CD4-positive, alpha-beta T cell (primary cell): ENCODE measurements around the gene NAT10. TPM values are rescaled to one million over a fixed set of nuclear protein-coding genes. Genes with fewer than 3 reads are reported as not detected.

Source experiments
- ATAC-seq: fragments of 200-7000 bp; cut with Tn5 transposase; one replicate; pipeline ENCODE4 v1.10.0; 2022; ENCODE audit warnings: mild to moderate bottlenecking; ENCODE audit not compliant: poor library complexity
- CTCF ChIA-PET: fragments of 350-600 bp; sonication (Branson Sonifier 250); formaldehyde crosslinking; loops from one replicate; lab custom pipeline; 2021; ENCODE audit warnings: antibody characterized with exemption, inconsistent platforms; lab: Charles Lee
- POLR2A ChIA-PET: fragments of 350-600 bp; sonication (Branson Sonifier 250); formaldehyde crosslinking; loops from one replicate; lab custom pipeline; 2021; ENCODE audit warnings: antibody characterized with exemption, inconsistent platforms; lab: Charles Lee
- DNase-seq, 14 experiments: peaks; one replicate each; pipeline ENCODE4 v3.0.0-alpha.2; 2013 to 2020; ENCODE audit warnings: mixed read lengths in 2 of 14
- H3K27ac ChIP-seq, 2 donors: one replicate each; pipeline versions ENCODE4 v1.5.1 to v1.7.0; 2013; ENCODE audit warnings: low read length in 2 of 2, low read depth in 1 of 2, mild to moderate bottlenecking in 1 of 2
- H3K27me3 ChIP-seq, 2 experiments: 1 replicate in 1 of 2; 2 replicates in 1 of 2; pipeline versions ENCODE4 v1.6.1 to v1.7.0; 2013; ENCODE audit warnings: low read length in 2 of 2, control low read depth in 1 of 2, mild to moderate bottlenecking in 1 of 2, moderate library complexity in 1 of 2; ENCODE audit not compliant: insufficient read depth in 2 of 2, control insufficient read depth in 1 of 2
- H3K36me3 ChIP-seq: one replicate; pipeline ENCODE4 v1.6.1; 2013; ENCODE audit warnings: low read length, control low read depth; ENCODE audit not compliant: insufficient read depth
- H3K4me1 ChIP-seq: one replicate; pipeline ENCODE4 v1.6.1; 2013; ENCODE audit warnings: low read length, control low read depth; ENCODE audit not compliant: insufficient read depth
- H3K4me3 ChIP-seq: one replicate; pipeline ENCODE4 v1.5.1; 2013; ENCODE audit warnings: mild to moderate bottlenecking, low read length, moderate library complexity
- H3K9me3 ChIP-seq, 2 experiments: 1 replicate in 1 of 2; 2 replicates in 1 of 2; pipeline versions ENCODE4 v1.6.1 to v1.7.0; 2013; ENCODE audit warnings: low read length in 2 of 2, mild to moderate bottlenecking in 2 of 2, control low read depth in 1 of 2, moderate library complexity in 1 of 2; ENCODE audit not compliant: control insufficient read depth in 1 of 2, insufficient read depth in 1 of 2
- H3K27ac Mint-ChIP-seq: one replicate; pipeline ENCODE4 v1.8.0; 2020; ENCODE audit warnings: mixed read lengths
- H3K27me3 Mint-ChIP-seq: one replicate; pipeline ENCODE4 v1.8.0; 2021; ENCODE audit warnings: mixed read lengths
- H3K36me3 Mint-ChIP-seq: one replicate; pipeline ENCODE4 v1.8.0; 2021; ENCODE audit warnings: low read depth, mixed read lengths
- H3K4me1 Mint-ChIP-seq: one replicate; pipeline ENCODE4 v1.8.0; 2021; ENCODE audit warnings: low read depth, mixed read lengths
- H3K4me3 Mint-ChIP-seq: one replicate; pipeline ENCODE4 v1.8.0; 2020; ENCODE audit warnings: mild to moderate bottlenecking, mixed read lengths
- H3K9me3 Mint-ChIP-seq: one replicate; pipeline ENCODE4 v1.8.0; 2020; ENCODE audit warnings: mixed read lengths
- intact Hi-C, 2 experiments: fragments of 100-400 bp; cut with DNase I in 1 of 2; cut with micrococcal nuclease in 1 of 2; formaldehyde crosslinking; loops; one replicate each; pipeline versions ENCODE4 v1.15.1 to v1.9.0; 2023 to 2025; cut with DNase I, micrococcal nuclease
- total RNA-seq, 174 experiments: library from RNA in 2 of 174; stranded (reverse) in 2 of 174; gene quantifications; one replicate each; pipeline ENCODE4 v1.2.3 and lab custom pipeline; 2021 to 2026
- TF ChIP-seq, protein P1 (sequence below): fragments of 200-600 bp; IDR thresholded peaks from one replicate; pipeline ENCODE4 v1.8.0; 2022; ENCODE audit warnings: antibody characterized with exemption, mild to moderate bottlenecking

The NAT10 gene
- total RNA-seq, 2 experiments from 2014 or later: 50.1 to 55.6 TPM

DNA sequence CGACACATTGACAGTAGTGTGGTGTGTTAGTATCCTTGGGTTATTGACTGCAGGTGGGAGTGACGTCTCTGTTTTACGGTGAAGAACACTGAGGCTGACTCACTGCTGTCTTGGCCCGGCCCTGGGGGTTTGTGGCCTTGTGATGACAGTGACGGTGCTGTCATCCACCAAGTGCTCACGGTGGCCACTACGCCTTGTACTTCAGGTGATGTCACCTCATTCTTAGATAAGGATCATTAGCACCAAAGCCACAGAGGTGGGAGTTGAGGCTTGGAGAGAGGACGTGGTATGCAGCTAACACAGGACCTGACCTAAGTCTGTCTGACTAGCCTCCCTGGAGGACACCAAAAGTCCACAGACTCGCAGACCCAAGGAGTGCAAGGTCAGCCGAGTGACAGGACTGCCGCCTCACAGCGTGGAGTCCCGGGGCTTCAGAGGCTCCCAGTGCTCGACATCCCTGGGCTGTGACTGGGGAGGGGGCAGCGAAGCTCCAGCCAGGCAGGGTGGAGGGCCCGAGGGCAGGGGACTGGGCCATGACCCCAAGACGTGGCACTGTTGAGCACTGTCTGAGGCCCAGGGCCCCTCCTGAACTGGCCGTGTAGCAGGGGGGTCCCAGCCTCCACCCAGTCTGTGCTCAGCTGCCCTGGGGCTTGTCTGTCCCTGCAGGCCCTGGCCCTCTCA is 56.5 kb downstream of the NAT10 start:
- H3K4me1 ChIP-seq: peaks cover 6% of the 10 kb centered on the region
- TF ChIP-seq, protein P1, sequence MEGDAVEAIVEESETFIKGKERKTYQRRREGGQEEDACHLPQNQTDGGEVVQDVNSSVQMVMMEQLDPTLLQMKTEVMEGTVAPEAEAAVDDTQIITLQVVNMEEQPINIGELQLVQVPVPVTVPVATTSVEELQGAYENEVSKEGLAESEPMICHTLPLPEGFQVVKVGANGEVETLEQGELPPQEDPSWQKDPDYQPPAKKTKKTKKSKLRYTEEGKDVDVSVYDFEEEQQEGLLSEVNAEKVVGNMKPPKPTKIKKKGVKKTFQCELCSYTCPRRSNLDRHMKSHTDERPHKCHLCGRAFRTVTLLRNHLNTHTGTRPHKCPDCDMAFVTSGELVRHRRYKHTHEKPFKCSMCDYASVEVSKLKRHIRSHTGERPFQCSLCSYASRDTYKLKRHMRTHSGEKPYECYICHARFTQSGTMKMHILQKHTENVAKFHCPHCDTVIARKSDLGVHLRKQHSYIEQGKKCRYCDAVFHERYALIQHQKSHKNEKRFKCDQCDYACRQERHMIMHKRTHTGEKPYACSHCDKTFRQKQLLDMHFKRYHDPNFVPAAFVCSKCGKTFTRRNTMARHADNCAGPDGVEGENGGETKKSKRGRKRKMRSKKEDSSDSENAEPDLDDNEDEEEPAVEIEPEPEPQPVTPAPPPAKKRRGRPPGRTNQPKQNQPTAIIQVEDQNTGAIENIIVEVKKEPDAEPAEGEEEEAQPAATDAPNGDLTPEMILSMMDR: no peak
- H3K27me3 ChIP-seq: no peaks in the 10 kb centered on the region
- no peaks in the 10 kb centered on the region for H3K36me3 ChIP-seq
- no peaks in the 10 kb centered on the region for H3K36me3 Mint-ChIP-seq
- H3K4me3 Mint-ChIP-seq: no peak overlapping the region
- DNase-seq: peak in 5 of 14 experiments; percentile 4 to 34 (median 14)
- no peak overlapping the region for H3K27ac ChIP-seq
- H3K27me3 Mint-ChIP-seq: no peaks in the 10 kb centered on the region
- no peak overlapping the region for H3K27ac Mint-ChIP-seq
- H3K9me3 ChIP-seq: no peaks in the 10 kb centered on the region
- intact Hi-C loops: no loop called here
- CTCF ChIA-PET: no interaction called here
- H3K9me3 Mint-ChIP-seq: no peaks in the 10 kb centered on the region
- H3K4me3 ChIP-seq: no peak overlapping the region
- H3K4me1 Mint-ChIP-seq: peaks cover 3% of the 10 kb centered on the region
- peak; percentile 39 for ATAC-seq
- POLR2A ChIA-PET: no interaction called here

DNA sequence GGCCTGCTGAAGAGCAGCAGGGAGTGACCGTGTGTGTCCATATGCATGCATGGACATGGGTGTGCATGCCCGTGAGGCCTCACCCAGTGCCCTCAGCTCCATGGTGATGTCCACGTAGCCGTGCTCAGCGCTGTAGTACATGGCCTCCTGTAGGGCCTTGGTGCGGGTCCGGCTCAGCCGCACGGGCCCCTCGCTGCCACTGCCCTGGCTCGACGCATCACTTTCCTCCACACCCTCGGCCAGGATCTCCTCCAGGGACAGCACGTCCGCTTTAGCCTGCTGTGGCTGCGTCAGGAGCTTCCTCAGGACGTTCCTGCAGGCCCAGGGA is 57.0 kb downstream of the NAT10 start:
- ChIA-PET CTCF (no interaction called here), POLR2A (no interaction called here)
- H3K27me3 ChIP-seq: no peaks in the 10 kb centered on the region
- intact Hi-C loops: no loop called here
- H3K4me1 ChIP-seq: peaks cover 6% of the 10 kb centered on the region
- no peak overlapping the region for H3K27ac ChIP-seq
- no peaks in the 10 kb centered on the region for H3K36me3 ChIP-seq
- Mint-ChIP-seq H3K4me1 (peaks cover 3% of the 10 kb centered on the region), H3K36me3 (no peaks in the 10 kb centered on the region), H3K9me3 (no peaks in the 10 kb centered on the region), H3K27me3 (no peaks in the 10 kb centered on the region), H3K27ac (no peak overlapping the region), H3K4me3 (no peak overlapping the region)
- H3K9me3 ChIP-seq: no peaks in the 10 kb centered on the region
- TF ChIP-seq, protein P1: no peak
- H3K4me3 ChIP-seq: no peak overlapping the region
- DNase-seq (no peak), ATAC-seq (no peak)

DNA sequence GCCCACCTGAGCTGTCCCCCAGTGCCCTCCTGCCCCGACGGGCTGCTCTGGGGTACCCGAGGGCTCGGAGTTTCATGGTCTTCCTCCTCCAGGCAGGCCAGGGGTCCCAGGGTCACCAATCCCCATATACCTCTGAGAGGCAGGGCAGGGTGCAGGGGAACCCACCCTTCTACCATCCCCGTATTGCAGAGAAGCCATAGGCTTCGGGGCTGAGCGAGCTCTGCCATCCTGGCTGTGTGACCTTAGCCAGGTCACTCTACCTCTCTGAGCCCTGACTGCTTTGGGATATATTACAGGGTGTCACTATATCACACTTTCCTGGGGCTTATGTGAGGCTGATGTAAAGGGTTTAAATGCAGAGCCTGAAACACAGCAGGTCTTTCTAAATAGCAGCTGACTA is 57.4 kb downstream of the NAT10 start:
- Histone ChIP-seq H3K9me3 (no peaks in the 10 kb centered on the region), H3K4me1 (peaks cover 6% of the 10 kb centered on the region), H3K27me3 (no peaks in the 10 kb centered on the region), H3K4me3 (no peak overlapping the region), H3K27ac (no peak overlapping the region), H3K36me3 (no peaks in the 10 kb centered on the region)
- H3K4me3 Mint-ChIP-seq: no peak overlapping the region
- peaks cover 3% of the 10 kb centered on the region for H3K4me1 Mint-ChIP-seq
- no peaks in the 10 kb centered on the region for H3K36me3 Mint-ChIP-seq
- ATAC-seq: no peak
- intact Hi-C loops: no loop called here
- no peaks in the 10 kb centered on the region for H3K27me3 Mint-ChIP-seq
- ChIA-PET CTCF (no interaction called here), POLR2A (no interaction called here)
- no peak for DNase-seq
- no peak overlapping the region for H3K27ac Mint-ChIP-seq
- no peaks in the 10 kb centered on the region for H3K9me3 Mint-ChIP-seq
- TF ChIP-seq, protein P1: no peak
